A673 (cell line): ENCODE measurements around the gene ATRAID. TPM values are rescaled to one million over a fixed set of nuclear protein-coding genes. Genes with fewer than 3 reads are reported as not detected.
A peak's percentile ranks its signal among the peaks of the same experiment; 100 is the strongest.

ENCODE experiments used
- BruUV-seq: library from RNA; stranded (reverse); fragments of 400-500 nt; replicated peaks from 2 replicates; lab custom pipeline; 2021; lab: Mats Ljungman, UMichigan
- CTCF ChIA-PET: fragments of 300-600 bp; sonication (Branson Sonifier 250); formaldehyde crosslinking; loops from one replicate; lab custom pipeline; 2022; ENCODE audit warnings: antibody characterized with exemption; lab: Charles Lee
- POLR2A ChIA-PET: fragments of 300-600 bp; sonication (Branson Sonifier 250); formaldehyde crosslinking; loops from one replicate; lab custom pipeline; 2022; ENCODE audit warnings: antibody characterized with exemption; ENCODE audit not compliant: low non-redundant PET; lab: Charles Lee
- DNase-seq: peaks from one replicate; pipeline ENCODE4 v3.0.0-alpha.2; 2015; ENCODE audit warnings: low spot score
- H3K27ac ChIP-seq: fragments of 200-600 bp; sonication (generic); 2 replicates; pipeline ENCODE4 v1.5.1; 2016; ENCODE audit warnings: mixed run types, low read depth, mild to moderate bottlenecking, mixed read lengths, antibody characterized with exemption, low read length; ENCODE audit not compliant: poor library complexity, severe bottlenecking
- H3K27me3 ChIP-seq: fragments of 200-600 bp; sonication (generic); replicated peaks from 2 replicates; pipeline ENCODE4 v1.6.1; 2017; ENCODE audit warnings: mixed run types, low read depth, mild to moderate bottlenecking, mixed read lengths, antibody characterized with exemption, low read length; ENCODE audit not compliant: insufficient read depth, poor library complexity
- H3K36me3 ChIP-seq: fragments of 200-600 bp; sonication (generic); 2 replicates; pipeline ENCODE4 v1.6.1; 2016; ENCODE audit warnings: mixed run types, mild to moderate bottlenecking, mixed read lengths, antibody characterized with exemption, low read length; ENCODE audit not compliant: insufficient read depth, poor library complexity, severe bottlenecking
- H3K4me1 ChIP-seq: fragments of 200-600 bp; sonication (generic); 2 replicates; pipeline ENCODE4 v1.6.1; 2017; ENCODE audit warnings: mixed run types, mild to moderate bottlenecking, mixed read lengths, antibody characterized with exemption, low read length; ENCODE audit not compliant: insufficient read depth, poor library complexity, severe bottlenecking
- H3K4me3 ChIP-seq: fragments of 200-600 bp; sonication (generic); 2 replicates; pipeline ENCODE4 v1.5.1; 2016; ENCODE audit warnings: low read depth, mixed run types, mild to moderate bottlenecking, mixed read lengths, low read length; ENCODE audit not compliant: poor library complexity, severe bottlenecking
- H3K9me3 ChIP-seq: fragments of 200-600 bp; sonication (generic); 2 replicates; pipeline ENCODE4 v1.6.1; 2016; ENCODE audit warnings: mixed run types, low read depth, mild to moderate bottlenecking, mixed read lengths, antibody characterized with exemption, low read length; ENCODE audit not compliant: poor library complexity, severe bottlenecking
- EZH2 ChIP-seq: fragments of 200-600 bp; sonication (generic); IDR thresholded peaks from 2 replicates; pipeline ENCODE4 v1.6.1; 2017; ENCODE audit warnings: borderline replicate concordance, low read depth, mild to moderate bottlenecking, mixed read lengths, antibody characterized with exemption, low read length; ENCODE audit not compliant: poor library complexity, severe bottlenecking
- intact Hi-C: fragments of 100-400 bp; cut with micrococcal nuclease; formaldehyde crosslinking; loops from one replicate; pipeline ENCODE4 v1.10.0; 2022; ENCODE audit not compliant: unreplicated experiment
- total RNA-seq: library from RNA; stranded (reverse); gene quantifications from 2 replicates; pipeline ENCODE4 v1.2.3, GENCODE V29; 2021
- TF ChIP-seq, protein P1 (sequence below): fragments of 300-800, 200-600 bp; sonication (generic); conservative IDR thresholded peaks from 2 replicates; pipeline ENCODE4 v1.5.1; 2017; ENCODE audit warnings: low read depth, mild to moderate bottlenecking, antibody characterized with exemption, low read length, moderate library complexity, mixed read lengths

Gene ATRAID
- total RNA-seq, 1 experiment from 2014 or later = 107 TPM

- intact Hi-C loops = loop anchor here (5.0 kb wide), 3 partner anchors 39 to 109 kb away; partner anchors contain the start of genes EIF2B4 and SNX17
- TF ChIP-seq EZH2 = no peak
- TF ChIP-seq, protein P1, sequence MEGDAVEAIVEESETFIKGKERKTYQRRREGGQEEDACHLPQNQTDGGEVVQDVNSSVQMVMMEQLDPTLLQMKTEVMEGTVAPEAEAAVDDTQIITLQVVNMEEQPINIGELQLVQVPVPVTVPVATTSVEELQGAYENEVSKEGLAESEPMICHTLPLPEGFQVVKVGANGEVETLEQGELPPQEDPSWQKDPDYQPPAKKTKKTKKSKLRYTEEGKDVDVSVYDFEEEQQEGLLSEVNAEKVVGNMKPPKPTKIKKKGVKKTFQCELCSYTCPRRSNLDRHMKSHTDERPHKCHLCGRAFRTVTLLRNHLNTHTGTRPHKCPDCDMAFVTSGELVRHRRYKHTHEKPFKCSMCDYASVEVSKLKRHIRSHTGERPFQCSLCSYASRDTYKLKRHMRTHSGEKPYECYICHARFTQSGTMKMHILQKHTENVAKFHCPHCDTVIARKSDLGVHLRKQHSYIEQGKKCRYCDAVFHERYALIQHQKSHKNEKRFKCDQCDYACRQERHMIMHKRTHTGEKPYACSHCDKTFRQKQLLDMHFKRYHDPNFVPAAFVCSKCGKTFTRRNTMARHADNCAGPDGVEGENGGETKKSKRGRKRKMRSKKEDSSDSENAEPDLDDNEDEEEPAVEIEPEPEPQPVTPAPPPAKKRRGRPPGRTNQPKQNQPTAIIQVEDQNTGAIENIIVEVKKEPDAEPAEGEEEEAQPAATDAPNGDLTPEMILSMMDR = no peak
- no peaks in the 10 kb centered on the region for H3K9me3 ChIP-seq
- BruUV-seq = no TSS peak
- peaks cover 1% of the 10 kb centered on the region for H3K36me3 ChIP-seq
- DNase-seq = no peak
- ChIA-PET CTCF (interaction anchor here (1.1 to 1.4 kb wide), 2 partner anchors 16 to 39 kb away, joined by 3 to 6 read pairs; no protein-coding TSS in a partner anchor), POLR2A (no interaction called here)
- H3K4me3 ChIP-seq = peak overlapping the region; percentile 92
- peak overlapping the region; percentile 80 for H3K27ac ChIP-seq
- peaks cover 11% of the 10 kb centered on the region for H3K4me1 ChIP-seq
- H3K27me3 ChIP-seq = peaks cover 4% of the 10 kb centered on the region
Observed at GRCh38 chr2:27263287-27264252, 51.7 kb downstream of the ATRAID start.

DNA sequence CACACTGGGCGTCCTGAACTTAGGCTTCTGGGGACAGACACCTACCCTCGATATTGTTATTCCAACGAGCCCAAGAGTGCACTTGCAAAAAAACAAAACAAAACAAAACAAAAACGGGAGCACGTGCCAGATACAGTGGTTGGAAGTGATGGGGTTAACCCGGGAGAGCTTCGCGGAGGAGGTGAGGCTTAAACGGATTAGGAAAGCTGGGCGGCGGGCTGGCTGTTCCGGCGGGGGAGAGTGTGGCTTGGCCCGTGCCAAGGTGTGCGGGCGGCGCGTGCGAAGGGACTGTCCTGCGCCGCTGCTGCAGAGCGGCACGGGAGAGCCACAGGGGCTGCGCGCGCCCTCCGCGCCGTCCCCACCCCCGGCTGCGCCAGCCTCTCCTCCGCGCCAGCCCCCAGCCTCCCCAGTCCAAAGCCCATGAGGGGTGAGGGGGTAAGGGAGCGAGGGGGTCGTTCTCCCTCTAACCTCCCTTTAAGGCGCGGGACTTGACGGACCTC lies 52.5 kb downstream of the ATRAID start:
- Histone ChIP-seq H3K4me1 (peaks cover 11% of the 10 kb centered on the region), H3K27ac (no peak overlapping the region), H3K9me3 (no peaks in the 10 kb centered on the region), H3K4me3 (peak overlapping the region; percentile 92), H3K36me3 (no peaks in the 10 kb centered on the region), H3K27me3 (peaks cover 4% of the 10 kb centered on the region)
- TF ChIP-seq, protein P1 = no peak
- no peak for TF ChIP-seq EZH2
- intact Hi-C loops = loop anchor here (5.0 kb wide), 3 partner anchors 38 to 108 kb away; partner anchors contain the start of genes EIF2B4 and SNX17
- ChIA-PET CTCF (interaction anchor here (0.5 to 2.4 kb wide), 3 partner anchors 16 to 45 kb away, joined by 3 to 12 read pairs (median 4); no protein-coding TSS in a partner anchor), POLR2A (interaction anchor here (0.6 kb wide), 1 partner anchor 353 kb away, joined by 3 read pairs; no protein-coding TSS in a partner anchor)
- peak; percentile 42 for DNase-seq
- BruUV-seq = no TSS peak

DNA sequence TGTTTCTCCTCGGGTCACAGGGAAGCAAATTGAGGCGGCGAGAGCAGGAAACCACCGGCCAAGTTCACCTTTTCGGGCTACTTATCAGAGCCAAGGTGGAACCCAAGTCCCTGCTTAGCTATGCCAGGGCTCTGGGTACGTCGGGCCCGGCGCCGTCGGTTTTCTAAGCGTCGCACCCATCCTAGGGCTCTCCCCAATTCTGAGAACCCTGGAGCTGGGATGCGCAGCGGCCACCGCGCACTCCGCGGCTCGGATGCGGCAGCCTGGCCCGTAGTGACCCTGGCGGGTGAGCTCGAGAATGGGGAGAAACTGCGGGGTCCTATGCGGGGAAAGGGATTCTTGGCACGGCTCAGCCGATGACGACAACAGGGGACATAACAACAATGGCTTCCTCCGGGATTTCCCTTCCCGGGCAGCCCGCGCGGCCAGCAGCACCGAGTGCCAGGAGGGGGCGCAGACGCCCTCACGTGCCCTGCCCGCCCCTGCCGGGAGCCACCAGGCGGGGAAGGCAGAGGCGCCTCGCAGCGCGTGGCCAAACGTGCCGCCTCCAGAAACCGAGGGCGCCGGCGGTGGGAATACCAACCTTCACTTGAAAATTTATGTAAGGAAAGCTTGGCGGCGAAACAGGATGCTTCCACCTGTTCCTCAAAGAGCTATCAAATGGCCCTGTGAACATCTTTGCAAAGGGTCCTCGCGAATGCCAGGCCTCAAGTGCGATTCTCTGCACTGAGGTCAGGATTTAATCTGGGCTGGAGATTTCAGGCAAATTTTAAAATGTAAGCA lies 53.1 kb downstream of the ATRAID start:
- Histone ChIP-seq H3K27ac (no peak overlapping the region), H3K9me3 (no peaks in the 10 kb centered on the region), H3K4me3 (peak overlapping the region; percentile 92), H3K27me3 (peaks cover 4% of the 10 kb centered on the region), H3K36me3 (no peaks in the 10 kb centered on the region), H3K4me1 (peaks cover 11% of the 10 kb centered on the region)
- peak; percentile 91 for DNase-seq
- intact Hi-C loops = loop anchor here (5.0 kb wide), 3 partner anchors 37 to 107 kb away; partner anchors contain the start of genes EIF2B4 and SNX17
- ChIA-PET CTCF (interaction anchor here (0.5 to 2.4 kb wide), 6 partner anchors 13 to 44 kb away, joined by 3 to 12 read pairs (median 3); partner anchors contain the start of gene TRIM54), POLR2A (interaction anchor here (0.5 to 0.6 kb wide), 2 partner anchors 228 to 354 kb away, joined by 3 to 11 read pairs; no protein-coding TSS in a partner anchor)
- no peak for TF ChIP-seq EZH2
- TF ChIP-seq, protein P1 = peak; percentile 91
- BruUV-seq = no TSS peak
